Hindlimb muscle (tissue), 1 donor: Measurements from ENCODE around the gene FAM170B. TPM values are rescaled to one million over a fixed set of nuclear protein-coding genes. Genes with fewer than 3 reads are reported as not detected.

Source experiments
- DNase-seq: peaks from one replicate; pipeline ENCODE4 v3.0.0-alpha.2; 2013
- polyA plus RNA-seq: library from polyadenylated mRNA; unstranded; fragments of 120-200 nt; gene quantifications from one replicate; pipeline ENCODE4 v1.2.1, GENCODE V29; 2013; ENCODE audit not compliant: insufficient read length

Gene FAM170B
- polyA plus RNA-seq, 1 donor = not detected

- no peak for DNase-seq
Measured at GRCh38 chr10:49151025-49151445, 17.2 kb upstream of the FAM170B start.

- no peak for DNase-seq
Measured at GRCh38 chr10:49150426-49150825, 16.6 kb upstream of the FAM170B start.

- DNase-seq = no peak
Measured at GRCh38 chr10:49149881-49150280, 16.1 kb upstream of the FAM170B start.

GRCh38 chr10:49144058-49144720 lies 10.4 kb upstream of the FAM170B start:
- peak; percentile 45 for DNase-seq

- no peak for DNase-seq
Measured at GRCh38 chr10:49143249-49143648, 9.4 kb upstream of the FAM170B start.

- DNase-seq = no peak
Measured at GRCh38 chr10:49141541-49142332, 7.9 kb upstream of the FAM170B start.

GRCh38 chr10:49140304-49141177 lies 6.7 kb upstream of the FAM170B start:
- DNase-seq = no peak

- no peak for DNase-seq
Measured at GRCh38 chr10:49139846-49140195, 6.0 kb upstream of the FAM170B start.

GRCh38 chr10:49139028-49139845 lies 5.4 kb upstream of the FAM170B start:
- no peak for DNase-seq

- DNase-seq = peak; percentile 78
Measured at GRCh38 chr10:49138361-49138891, 4.6 kb upstream of the FAM170B start.

- no peak for DNase-seq
Measured at GRCh38 chr10:49136525-49136924, 2.7 kb upstream of the FAM170B start.

- DNase-seq = no peak
Measured at GRCh38 chr10:49135575-49136313, 1.9 kb upstream of the FAM170B start.

GRCh38 chr10:49134327-49134726 lies 506 bp upstream of the FAM170B start:
- DNase-seq = no peak

GRCh38 chr10:49132362-49132737 lies 1.5 kb downstream of the FAM170B start:
- no peak for DNase-seq

- DNase-seq = no peak
Measured at GRCh38 chr10:49131507-49132361, 2.1 kb downstream of the FAM170B start.

GRCh38 chr10:49129376-49129775 lies 4.4 kb downstream of the FAM170B start:
- DNase-seq = no peak

- no peak for DNase-seq
Measured at GRCh38 chr10:49128854-49129253, 5.0 kb downstream of the FAM170B start.

- no peak for DNase-seq
Measured at GRCh38 chr10:49123981-49124950, 9.6 kb downstream of the FAM170B start.

GRCh38 chr10:49120911-49121310 lies 12.9 kb downstream of the FAM170B start:
- DNase-seq = no peak
